Measurements from ENCODE around the gene RPL18A.

RPL18A gene

GRCh38 chr19:17855280-17856152 is 4.2 kb upstream of the RPL18A start:
- H3K4me3 ChIP-seq (ENCODE audit: insufficient read depth, low read depth, low read length): no peak overlapping the region
- H3K4me1 ChIP-seq (ENCODE audit: control insufficient read depth, insufficient read depth, low read length): no peaks in the 10 kb centered on the region

GRCh38 chr19:17860331-17860992 is 752 bp downstream of the RPL18A start:
- Histone ChIP-seq H3K27me3 (ENCODE audit: control insufficient read depth, insufficient read depth, low read length, poor library complexity, severe bottlenecking) (peaks cover under 1% of the 10 kb centered on the region), H3K4me3 (ENCODE audit: insufficient read depth, low read depth, low read length) (peak overlapping the region; percentile 86), H3K4me1 (ENCODE audit: control insufficient read depth, insufficient read depth, low read length) (peaks cover 8% of the 10 kb centered on the region), H3K27ac (ENCODE audit: insufficient read depth, low read depth, low read length, poor library complexity, severe bottlenecking) (no peak overlapping the region), H3K9me3 (ENCODE audit: control insufficient read depth, low read length) (no peaks in the 10 kb centered on the region), H3K36me3 (ENCODE audit: control insufficient read depth, insufficient read depth, low read length) (peaks cover 31% of the 10 kb centered on the region)
- WGBS, 2 experiments: 2% methylated on average over 22 of the region's 22 CpGs

More at GRCh38 chr19:17855280-17856152, 4.2 kb upstream of the RPL18A start:
- 26 to 27% methylated on average over 29 of the region's 29 CpGs for WGBS, 2 experiments
- Histone ChIP-seq H3K36me3 (ENCODE audit: control insufficient read depth, insufficient read depth, low read length) (no peaks in the 10 kb centered on the region), H3K9me3 (ENCODE audit: control insufficient read depth, low read length) (no peaks in the 10 kb centered on the region), H3K27ac (ENCODE audit: insufficient read depth, low read depth, low read length, poor library complexity, severe bottlenecking) (no peak overlapping the region), H3K27me3 (ENCODE audit: control insufficient read depth, insufficient read depth, low read length, poor library complexity, severe bottlenecking) (peaks cover 5% of the 10 kb centered on the region)

GRCh38 chr19:17860993-17861360 is 1.3 kb downstream of the RPL18A start:
- Histone ChIP-seq H3K27ac (ENCODE audit: insufficient read depth, low read depth, low read length, poor library complexity, severe bottlenecking) (no peak overlapping the region), H3K4me3 (ENCODE audit: insufficient read depth, low read depth, low read length) (peak overlapping the region; percentile 86), H3K4me1 (ENCODE audit: control insufficient read depth, insufficient read depth, low read length) (peaks cover 8% of the 10 kb centered on the region), H3K36me3 (ENCODE audit: control insufficient read depth, insufficient read depth, low read length) (peaks cover 31% of the 10 kb centered on the region), H3K9me3 (ENCODE audit: control insufficient read depth, low read length) (no peaks in the 10 kb centered on the region), H3K27me3 (ENCODE audit: control insufficient read depth, insufficient read depth, low read length, poor library complexity, severe bottlenecking) (no peaks in the 10 kb centered on the region)
- WGBS, 2 experiments: 64 to 70% methylated on average over 4 to 6 of the region's 7 CpGs

DNA sequence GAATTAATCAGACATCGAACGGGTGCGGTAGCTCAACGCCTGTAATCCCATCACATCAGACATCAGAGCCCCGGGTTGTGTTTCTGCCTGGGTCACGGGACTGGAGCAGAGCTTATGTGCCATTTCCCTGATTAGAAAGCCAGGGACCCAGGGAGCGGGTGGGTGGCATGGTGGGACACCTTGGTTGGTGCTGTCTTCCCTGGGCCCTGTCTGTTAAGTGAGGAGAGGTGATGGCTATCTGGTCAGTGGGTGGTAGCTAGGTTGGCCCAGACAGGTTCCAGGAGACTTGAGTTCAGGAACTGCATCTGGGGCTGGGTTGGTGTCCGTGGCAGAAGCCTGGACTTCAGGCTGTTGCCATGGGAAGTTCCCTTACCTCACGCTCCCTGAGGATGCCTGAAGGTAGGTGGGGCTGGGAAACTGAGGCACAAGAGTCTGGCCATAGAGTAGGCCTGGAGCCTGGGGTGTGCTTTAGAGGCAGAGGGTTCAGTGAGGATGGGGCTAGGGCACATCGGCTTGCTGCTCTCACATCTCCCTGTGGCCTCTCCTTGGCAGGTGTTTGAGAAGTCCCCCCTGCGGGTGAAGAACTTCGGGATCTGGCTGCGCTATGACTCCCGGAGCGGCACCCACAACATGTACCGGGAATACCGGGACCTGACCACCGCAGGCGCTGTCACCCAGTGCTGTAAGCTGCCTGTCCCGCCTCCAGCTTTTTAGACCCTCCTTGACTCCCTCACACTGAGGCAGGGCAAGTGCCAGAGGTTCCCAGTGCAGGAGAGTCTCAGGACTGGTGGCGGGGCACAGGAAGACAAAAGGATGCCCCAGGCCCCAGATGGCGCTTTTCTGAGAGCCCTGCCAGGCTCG is 2.1 kb downstream of the RPL18A start:
- 92 to 94% methylated on average over 23 of the region's 23 CpGs for WGBS, 2 experiments
- Histone ChIP-seq H3K27me3 (ENCODE audit: control insufficient read depth, insufficient read depth, low read length, poor library complexity, severe bottlenecking) (no peaks in the 10 kb centered on the region), H3K4me3 (ENCODE audit: insufficient read depth, low read depth, low read length) (peak overlapping the region; percentile 86), H3K4me1 (ENCODE audit: control insufficient read depth, insufficient read depth, low read length) (peaks cover 8% of the 10 kb centered on the region), H3K9me3 (ENCODE audit: control insufficient read depth, low read length) (no peaks in the 10 kb centered on the region), H3K27ac (ENCODE audit: insufficient read depth, low read depth, low read length, poor library complexity, severe bottlenecking) (no peak overlapping the region), H3K36me3 (ENCODE audit: control insufficient read depth, insufficient read depth, low read length) (peaks cover 31% of the 10 kb centered on the region)

DNA sequence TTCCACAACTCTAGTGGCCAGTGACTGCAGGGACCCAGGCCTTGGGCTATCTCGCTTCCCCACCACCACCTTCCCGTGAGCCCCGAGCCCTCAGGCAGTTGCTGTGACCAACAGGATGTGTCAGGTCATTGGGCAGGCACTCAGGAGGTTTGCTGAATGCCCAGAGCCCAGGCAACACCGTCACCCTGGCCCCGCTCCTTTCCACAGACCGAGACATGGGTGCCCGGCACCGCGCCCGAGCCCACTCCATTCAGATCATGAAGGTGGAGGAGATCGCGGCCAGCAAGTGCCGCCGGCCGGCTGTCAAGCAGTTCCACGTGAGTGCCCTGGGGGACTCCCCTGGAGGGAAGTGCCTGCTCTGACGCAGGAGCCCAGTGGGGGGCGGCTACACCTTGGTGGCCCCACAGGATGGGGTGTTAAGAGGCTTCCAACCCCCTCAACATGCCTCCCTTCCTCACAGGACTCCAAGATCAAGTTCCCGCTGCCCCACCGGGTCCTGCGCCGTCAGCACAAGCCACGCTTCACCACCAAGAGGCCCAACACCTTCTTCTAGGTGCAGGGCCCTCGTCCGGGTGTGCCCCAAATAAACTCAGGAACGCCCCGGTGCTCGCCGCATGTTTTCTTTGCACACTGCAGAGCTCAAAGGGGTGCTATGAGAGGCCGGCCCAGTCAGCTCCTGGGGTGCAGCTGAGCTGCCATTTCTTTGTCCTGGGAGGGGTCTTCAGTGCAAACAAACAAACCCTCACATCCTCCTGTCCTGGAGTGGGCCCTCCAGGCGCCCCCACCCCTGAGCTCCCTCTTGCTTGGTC is 3.2 kb downstream of the RPL18A start:
- Histone ChIP-seq H3K27ac (ENCODE audit: insufficient read depth, low read depth, low read length, poor library complexity, severe bottlenecking) (no peak overlapping the region), H3K4me3 (ENCODE audit: insufficient read depth, low read depth, low read length) (no peak overlapping the region), H3K9me3 (ENCODE audit: control insufficient read depth, low read length) (no peaks in the 10 kb centered on the region), H3K4me1 (ENCODE audit: control insufficient read depth, insufficient read depth, low read length) (peaks cover 8% of the 10 kb centered on the region), H3K27me3 (ENCODE audit: control insufficient read depth, insufficient read depth, low read length, poor library complexity, severe bottlenecking) (no peaks in the 10 kb centered on the region), H3K36me3 (ENCODE audit: control insufficient read depth, insufficient read depth, low read length) (peaks cover 31% of the 10 kb centered on the region)
- 93 to 94% methylated on average over 31 of the region's 31 CpGs for WGBS, 2 experiments

GRCh38 chr19:17863520-17864182 is 3.9 kb downstream of the RPL18A start:
- no peaks in the 10 kb centered on the region for H3K27me3 ChIP-seq (ENCODE audit: control insufficient read depth, insufficient read depth, low read length, poor library complexity, severe bottlenecking)
- H3K36me3 ChIP-seq (ENCODE audit: control insufficient read depth, insufficient read depth, low read length): peaks cover 31% of the 10 kb centered on the region
- H3K4me3 ChIP-seq (ENCODE audit: insufficient read depth, low read depth, low read length): no peak overlapping the region
- no peaks in the 10 kb centered on the region for H3K9me3 ChIP-seq (ENCODE audit: control insufficient read depth, low read length)
- peaks cover 8% of the 10 kb centered on the region for H3K4me1 ChIP-seq (ENCODE audit: control insufficient read depth, insufficient read depth, low read length)
- 95 to 96% methylated on average over 8 of the region's 8 CpGs for WGBS, 2 experiments
- H3K27ac ChIP-seq (ENCODE audit: insufficient read depth, low read depth, low read length, poor library complexity, severe bottlenecking): no peak overlapping the region

- H3K4me1 ChIP-seq (ENCODE audit: control insufficient read depth, insufficient read depth, low read length): peaks cover 8% of the 10 kb centered on the region
- H3K9me3 ChIP-seq (ENCODE audit: control insufficient read depth, low read length): no peaks in the 10 kb centered on the region
- no peak overlapping the region for H3K27ac ChIP-seq (ENCODE audit: insufficient read depth, low read depth, low read length, poor library complexity, severe bottlenecking)
- 82 to 85% methylated on average over 13 of the region's 13 CpGs for WGBS, 2 experiments
- peaks cover 3% of the 10 kb centered on the region for H3K27me3 ChIP-seq (ENCODE audit: control insufficient read depth, insufficient read depth, low read length, poor library complexity, severe bottlenecking)
- H3K4me3 ChIP-seq (ENCODE audit: insufficient read depth, low read depth, low read length): no peak overlapping the region
- H3K36me3 ChIP-seq (ENCODE audit: control insufficient read depth, insufficient read depth, low read length): peaks cover 31% of the 10 kb centered on the region
Observed at GRCh38 chr19:17865364-17866311, 5.9 kb downstream of the RPL18A start.

GRCh38 chr19:17866312-17866963 is 6.7 kb downstream of the RPL18A start:
- 90 to 92% methylated on average over 8 of the region's 8 CpGs for WGBS, 2 experiments
- Histone ChIP-seq H3K27me3 (ENCODE audit: control insufficient read depth, insufficient read depth, low read length, poor library complexity, severe bottlenecking) (peaks cover 10% of the 10 kb centered on the region), H3K36me3 (ENCODE audit: control insufficient read depth, insufficient read depth, low read length) (peaks cover 27% of the 10 kb centered on the region), H3K27ac (ENCODE audit: insufficient read depth, low read depth, low read length, poor library complexity, severe bottlenecking) (no peak overlapping the region), H3K4me1 (ENCODE audit: control insufficient read depth, insufficient read depth, low read length) (peaks cover 5% of the 10 kb centered on the region), H3K9me3 (ENCODE audit: control insufficient read depth, low read length) (no peaks in the 10 kb centered on the region), H3K4me3 (ENCODE audit: insufficient read depth, low read depth, low read length) (no peak overlapping the region)

All from ectodermal cell (in vitro differentiated cells).